ENCODE measurements around the gene SIX2. TPM values are rescaled to one million over a fixed set of nuclear protein-coding genes. Genes with fewer than 3 reads are reported as not detected.
A peak's percentile ranks its signal among the peaks of the same experiment; 100 is the strongest.
"Not testable (repeated sequence)": the region's sequence is repeated elsewhere in the genome, so short reads cannot be mapped to it uniquely, and the experiment has no call there.

SIX2 gene
- total RNA-seq, 1 donor from 2014 or later = not detected

DNA sequence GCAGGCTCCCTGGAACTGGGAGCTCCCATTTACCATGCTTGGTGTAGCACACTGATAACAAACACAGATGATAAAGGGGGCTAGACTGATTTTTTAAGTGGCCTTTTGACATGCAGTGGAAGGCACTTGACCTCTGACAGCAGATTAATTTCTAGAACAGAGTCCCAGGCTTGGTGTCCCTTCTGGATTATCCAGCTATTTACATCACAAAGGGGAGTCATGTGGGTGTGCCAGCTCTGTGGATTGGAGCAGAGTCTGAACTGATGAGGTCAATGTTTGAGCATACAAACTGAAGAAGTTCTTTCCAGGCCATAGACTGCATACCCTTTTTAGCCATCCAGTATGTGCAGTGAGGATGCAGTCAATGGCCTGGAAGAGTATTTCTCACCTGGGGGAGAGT, 31.5 kb upstream of the SIX2 start:
- TF ChIP-seq EZH2 (IDR thresholded peaks at IDR 0.05) (no peak), EZH2phosphoT487 (IDR thresholded peaks at IDR 0.05) (no peak)
- TF ChIP-seq, protein P1, sequence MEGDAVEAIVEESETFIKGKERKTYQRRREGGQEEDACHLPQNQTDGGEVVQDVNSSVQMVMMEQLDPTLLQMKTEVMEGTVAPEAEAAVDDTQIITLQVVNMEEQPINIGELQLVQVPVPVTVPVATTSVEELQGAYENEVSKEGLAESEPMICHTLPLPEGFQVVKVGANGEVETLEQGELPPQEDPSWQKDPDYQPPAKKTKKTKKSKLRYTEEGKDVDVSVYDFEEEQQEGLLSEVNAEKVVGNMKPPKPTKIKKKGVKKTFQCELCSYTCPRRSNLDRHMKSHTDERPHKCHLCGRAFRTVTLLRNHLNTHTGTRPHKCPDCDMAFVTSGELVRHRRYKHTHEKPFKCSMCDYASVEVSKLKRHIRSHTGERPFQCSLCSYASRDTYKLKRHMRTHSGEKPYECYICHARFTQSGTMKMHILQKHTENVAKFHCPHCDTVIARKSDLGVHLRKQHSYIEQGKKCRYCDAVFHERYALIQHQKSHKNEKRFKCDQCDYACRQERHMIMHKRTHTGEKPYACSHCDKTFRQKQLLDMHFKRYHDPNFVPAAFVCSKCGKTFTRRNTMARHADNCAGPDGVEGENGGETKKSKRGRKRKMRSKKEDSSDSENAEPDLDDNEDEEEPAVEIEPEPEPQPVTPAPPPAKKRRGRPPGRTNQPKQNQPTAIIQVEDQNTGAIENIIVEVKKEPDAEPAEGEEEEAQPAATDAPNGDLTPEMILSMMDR (IDR thresholded peaks at IDR 0.05) = no peak
- H3K4me1 Mint-ChIP-seq = peaks cover 23% of the 10 kb centered on the region
- no peaks in the 10 kb centered on the region for H4K20me1 ChIP-seq (ENCODE audit: low read depth)
- H3K79me2 ChIP-seq (ENCODE audit: low read depth) = no peaks in the 10 kb centered on the region
- H3K9ac ChIP-seq = no peak overlapping the region
- H3K27me3 Mint-ChIP-seq (ENCODE audit: insufficient read depth, low read depth) = peaks cover 10% of the 10 kb centered on the region
- H3K27ac Mint-ChIP-seq = peak overlapping the region; percentile 59
- no peaks in the 10 kb centered on the region for H3K36me3 Mint-ChIP-seq
- no peak overlapping the region for H3K4me3 ChIP-seq
- no peak overlapping the region for H3K4me2 ChIP-seq
- no peaks in the 10 kb centered on the region for H3K36me3 ChIP-seq
- H2AFZ ChIP-seq (replicated peaks) = no peak overlapping the region
- H3K27me3 ChIP-seq = no peaks in the 10 kb centered on the region
- no peak overlapping the region for H3K4me3 Mint-ChIP-seq
- H3K27ac ChIP-seq = no peak overlapping the region
- DNase-seq (ENCODE audit: low spot score) = no peak
- H3K4me1 ChIP-seq = peaks cover 7% of the 10 kb centered on the region
- no peaks in the 10 kb centered on the region for H3K9me3 Mint-ChIP-seq
- no peaks in the 10 kb centered on the region for H3K9me3 ChIP-seq (ENCODE audit: low read depth)
- no peaks in the 10 kb centered on the region for H3F3A ChIP-seq (ENCODE audit: low read depth)

DNA sequence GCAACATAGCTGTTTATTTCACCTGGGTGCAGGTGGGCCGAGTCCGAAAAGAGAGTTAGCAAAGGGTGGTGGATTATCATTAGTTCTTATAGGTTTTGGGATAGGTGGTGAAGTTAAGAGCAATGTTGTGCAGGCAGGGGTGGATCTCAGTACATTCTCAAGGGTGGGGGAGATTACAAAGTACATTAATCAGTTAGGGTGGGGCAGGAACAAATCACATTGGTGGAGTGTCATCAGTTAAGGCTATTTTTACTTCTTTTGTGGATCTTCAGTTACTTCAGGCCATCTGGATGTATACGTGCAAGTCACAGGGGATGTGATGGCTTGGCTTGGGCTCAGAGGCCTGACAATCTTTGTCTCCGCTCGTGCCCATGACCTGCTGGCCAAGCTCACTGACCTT, 30.6 kb upstream of the SIX2 start:
- not testable (repeated sequence) for H3K9me3 Mint-ChIP-seq; H3K4me3 Mint-ChIP-seq; H3K36me3 ChIP-seq; H3K79me2 ChIP-seq (ENCODE audit: low read depth); H3K4me1 ChIP-seq; H3K27ac Mint-ChIP-seq; H3F3A ChIP-seq (ENCODE audit: low read depth); H2AFZ ChIP-seq (replicated peaks); H3K27me3 ChIP-seq; H3K27me3 Mint-ChIP-seq (ENCODE audit: insufficient read depth, low read depth); H3K9ac ChIP-seq; H3K36me3 Mint-ChIP-seq; H3K4me2 ChIP-seq; H3K27ac ChIP-seq; H4K20me1 ChIP-seq (ENCODE audit: low read depth); DNase-seq (ENCODE audit: low spot score); H3K9me3 ChIP-seq (ENCODE audit: low read depth); H3K4me3 ChIP-seq
- peaks cover 23% of the 10 kb centered on the region for H3K4me1 Mint-ChIP-seq

DNA sequence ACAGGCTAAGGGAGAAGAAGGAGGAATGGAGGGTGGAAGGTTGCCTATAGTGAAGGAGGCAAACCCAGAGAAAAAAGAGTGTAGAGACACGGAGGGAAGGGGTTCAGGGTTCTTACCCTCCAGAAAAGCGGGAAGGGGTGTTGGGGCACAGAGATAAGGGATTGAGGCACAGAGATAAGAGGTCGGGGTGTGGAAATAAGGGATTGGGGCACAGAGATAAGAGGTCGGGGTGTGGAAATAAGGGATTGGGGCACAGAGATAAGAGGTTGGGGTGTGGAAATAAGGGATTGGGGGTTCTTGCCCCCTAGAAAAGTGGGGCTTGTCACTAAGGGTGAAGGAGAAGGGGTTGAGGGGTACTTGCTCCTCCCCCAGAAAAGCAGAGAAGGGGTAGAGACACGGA, 29.6 kb upstream of the SIX2 start:
- not testable (repeated sequence) for H3K4me3 Mint-ChIP-seq; H3K9me3 Mint-ChIP-seq; H3K4me2 ChIP-seq; H4K20me1 ChIP-seq (ENCODE audit: low read depth); H3K27ac ChIP-seq; H3F3A ChIP-seq (ENCODE audit: low read depth); H3K36me3 Mint-ChIP-seq; H3K9ac ChIP-seq; H3K27me3 ChIP-seq; DNase-seq (ENCODE audit: low spot score); H3K9me3 ChIP-seq (ENCODE audit: low read depth); H3K36me3 ChIP-seq; H3K4me1 ChIP-seq; H3K79me2 ChIP-seq (ENCODE audit: low read depth); H3K4me3 ChIP-seq; H3K27me3 Mint-ChIP-seq (ENCODE audit: insufficient read depth, low read depth); H3K27ac Mint-ChIP-seq; H2AFZ ChIP-seq (replicated peaks)
- peaks cover 23% of the 10 kb centered on the region for H3K4me1 Mint-ChIP-seq

DNA sequence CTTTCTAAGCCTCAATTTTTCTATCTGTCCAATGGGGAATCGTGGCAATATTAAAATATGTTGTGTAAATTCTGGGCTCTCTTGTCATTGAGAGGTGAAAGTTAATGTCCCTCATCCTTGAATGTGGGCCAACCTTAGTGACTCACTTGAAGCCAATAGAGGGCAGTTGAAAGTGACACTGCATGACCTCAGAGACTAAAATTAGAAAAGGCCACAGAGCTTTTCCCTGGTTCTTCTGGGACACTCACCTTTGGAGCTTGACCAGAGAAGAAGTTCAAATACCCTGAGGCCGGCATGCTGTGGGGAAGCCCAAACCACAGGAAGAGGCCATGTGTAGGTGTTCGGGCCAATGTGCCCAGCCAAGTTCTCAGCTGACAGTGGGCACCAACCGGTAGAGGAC, 24.1 kb upstream of the SIX2 start:
- Histone ChIP-seq H3K9ac (no peak overlapping the region), H3K4me3 (no peak overlapping the region), H3K4me2 (no peak overlapping the region), H3K36me3 (no peaks in the 10 kb centered on the region), H3F3A (ENCODE audit: low read depth) (no peaks in the 10 kb centered on the region), H3K27ac (no peak overlapping the region), H2AFZ (replicated peaks) (no peak overlapping the region), H3K79me2 (ENCODE audit: low read depth) (no peaks in the 10 kb centered on the region), H3K9me3 (ENCODE audit: low read depth) (no peaks in the 10 kb centered on the region), H3K4me1 (no peaks in the 10 kb centered on the region), H3K27me3 (no peaks in the 10 kb centered on the region), H4K20me1 (ENCODE audit: low read depth) (no peaks in the 10 kb centered on the region)
- Mint-ChIP-seq H3K27ac (no peak overlapping the region), H3K9me3 (no peaks in the 10 kb centered on the region), H3K27me3 (ENCODE audit: insufficient read depth, low read depth) (peaks cover 5% of the 10 kb centered on the region), H3K4me3 (no peak overlapping the region), H3K4me1 (peaks cover 5% of the 10 kb centered on the region), H3K36me3 (no peaks in the 10 kb centered on the region)
- TF ChIP-seq, protein P1 (IDR thresholded peaks at IDR 0.05) = no peak
- TF ChIP-seq EZH2 (IDR thresholded peaks at IDR 0.05) (no peak), EZH2phosphoT487 (IDR thresholded peaks at IDR 0.05) (no peak)
- no peak for DNase-seq (ENCODE audit: low spot score)

All from neural progenitor cell (in vitro differentiated cells).